Neural progenitor cell (in vitro differentiated cells): ENCODE data around the gene PAX5. TPM values are rescaled to one million over a fixed set of nuclear protein-coding genes. Genes with fewer than 3 reads are reported as not detected.

Source experiments
- DNase-seq: peaks from one replicate; pipeline ENCODE4 v3.0.0-alpha.2; 2016; ENCODE audit warnings: low spot score
- H2AFZ ChIP-seq: fragments of 200-600 bp; sonication (generic); replicated peaks from 2 replicates; pipeline ENCODE4 v1.6.1; 2016; ENCODE audit warnings: antibody characterized with exemption
- H3F3A ChIP-seq: fragments of 200-600 bp; sonication (generic); 2 replicates; pipeline ENCODE4 v1.6.1; 2016; ENCODE audit warnings: antibody characterized with exemption, low read depth
- H3K27ac ChIP-seq: fragments of 200-600 bp; sonication (generic); 2 replicates; pipeline ENCODE4 v1.5.1; 2016; ENCODE audit warnings: mild to moderate bottlenecking
- H3K27me3 ChIP-seq: fragments of 200-600 bp; sonication (generic); 2 replicates; pipeline ENCODE4 v1.6.1; 2016; ENCODE audit warnings: mild to moderate bottlenecking, moderate library complexity
- H3K36me3 ChIP-seq: fragments of 200-600 bp; sonication (generic); 2 replicates; pipeline ENCODE4 v1.5.1; 2016
- H3K4me1 ChIP-seq: fragments of 200-600 bp; sonication (generic); 2 replicates; pipeline ENCODE4 v1.6.1; 2016; ENCODE audit warnings: mixed run types
- H3K4me2 ChIP-seq: fragments of 200-600 bp; sonication (generic); 2 replicates; pipeline ENCODE4 v1.6.1; 2016
- H3K4me3 ChIP-seq: fragments of 200-600 bp; sonication (generic); 2 replicates; pipeline ENCODE4 v1.5.1; 2016
- H3K79me2 ChIP-seq: fragments of 200-600 bp; sonication (generic); 2 replicates; pipeline ENCODE4 v1.6.1; 2016; ENCODE audit warnings: low read depth
- H3K9ac ChIP-seq: fragments of 200-600 bp; sonication (generic); 2 replicates; pipeline ENCODE4 v1.6.1; 2016
- H3K9me3 ChIP-seq: fragments of 200-600 bp; sonication (generic); 2 replicates; pipeline ENCODE4 v1.5.1; 2016; ENCODE audit warnings: low read depth
- H4K20me1 ChIP-seq: fragments of 200-600 bp; sonication (generic); 2 replicates; pipeline ENCODE4 v1.6.1; 2016; ENCODE audit warnings: low read depth
- H3K27ac Mint-ChIP-seq: 3 replicates; pipeline ENCODE4 v1.8.0; 2021; ENCODE audit warnings: mixed read lengths
- H3K27me3 Mint-ChIP-seq: 2 replicates; pipeline ENCODE4 v1.8.0; 2022; ENCODE audit warnings: low read depth, mild to moderate bottlenecking, inconsistent platforms, moderate library complexity, mixed read lengths; ENCODE audit not compliant: insufficient read depth
- H3K36me3 Mint-ChIP-seq: 3 replicates; pipeline ENCODE4 v1.8.0; 2021; ENCODE audit warnings: mixed read lengths
- H3K4me1 Mint-ChIP-seq: 3 replicates; pipeline ENCODE4 v1.8.0; 2021; ENCODE audit warnings: mixed read lengths
- H3K4me3 Mint-ChIP-seq: 3 replicates; pipeline ENCODE4 v1.8.0; 2021; ENCODE audit warnings: mild to moderate bottlenecking, moderate library complexity, mixed read lengths
- H3K9me3 Mint-ChIP-seq: 3 replicates; pipeline ENCODE4 v1.8.0; 2020; ENCODE audit warnings: mixed read lengths
- CTCF ChIP-seq: fragments of 200-600 bp; sonication (generic); IDR thresholded peaks from 2 replicates; pipeline ENCODE4 v1.5.1; 2017; ENCODE audit warnings: antibody characterized with exemption, mild to moderate bottlenecking
- EZH2 ChIP-seq: fragments of 200-600 bp; sonication (generic); IDR thresholded peaks from 2 replicates; pipeline ENCODE4 v1.6.1; 2017; ENCODE audit warnings: antibody characterized with exemption, mild to moderate bottlenecking, moderate library complexity
- EZH2phosphoT487 ChIP-seq: fragments of 200-600 bp; sonication (generic); IDR thresholded peaks from 2 replicates; pipeline ENCODE4 v1.6.1; 2017; ENCODE audit warnings: antibody characterized with exemption
- total RNA-seq: library from RNA; depleted of rRNA; stranded (reverse); fragments of >200 nt; gene quantifications from 2 replicates; pipeline ENCODE4 v1.2.3, GENCODE V29; 2015; ENCODE audit warnings: low replicate concordance

Gene PAX5
- total RNA-seq, 1 donor from 2014 or later, result not detected

GRCh38 chr9:36939214-36939613 is 94.9 kb downstream of the PAX5 start:
- Histone ChIP-seq H3K27me3 (no peaks in the 10 kb centered on the region), H3K4me2 (no peak overlapping the region), H3K9ac (no peak overlapping the region), H3K4me3 (no peak overlapping the region), H3F3A (no peaks in the 10 kb centered on the region), H4K20me1 (no peaks in the 10 kb centered on the region), H3K4me1 (peaks cover 4% of the 10 kb centered on the region), H3K27ac (no peak overlapping the region), H2AFZ (no peak overlapping the region), H3K9me3 (no peaks in the 10 kb centered on the region), H3K79me2 (no peaks in the 10 kb centered on the region), H3K36me3 (no peaks in the 10 kb centered on the region)
- TF ChIP-seq EZH2phosphoT487, result no peak
- no peak for TF ChIP-seq EZH2
- no peak for TF ChIP-seq CTCF
- no peak overlapping the region for H3K4me3 Mint-ChIP-seq
- DNase-seq, result no peak
- peaks cover 7% of the 10 kb centered on the region for H3K27me3 Mint-ChIP-seq
- peaks cover 7% of the 10 kb centered on the region for H3K4me1 Mint-ChIP-seq
- H3K9me3 Mint-ChIP-seq, result no peaks in the 10 kb centered on the region
- H3K36me3 Mint-ChIP-seq, result no peaks in the 10 kb centered on the region
- H3K27ac Mint-ChIP-seq, result no peak overlapping the region

GRCh38 chr9:36938617-36939016 is 95.5 kb downstream of the PAX5 start:
- no peak overlapping the region for H2AFZ ChIP-seq
- Mint-ChIP-seq H3K36me3 (peaks cover 3% of the 10 kb centered on the region), H3K27ac (no peak overlapping the region), H3K27me3 (peaks cover 7% of the 10 kb centered on the region), H3K4me3 (no peak overlapping the region), H3K9me3 (no peaks in the 10 kb centered on the region), H3K4me1 (peaks cover 7% of the 10 kb centered on the region)
- H3K9ac ChIP-seq, result no peak overlapping the region
- H3K36me3 ChIP-seq, result no peaks in the 10 kb centered on the region
- TF ChIP-seq CTCF, result no peak
- no peak for TF ChIP-seq EZH2
- TF ChIP-seq EZH2phosphoT487, result no peak
- DNase-seq, result no peak
- H3K9me3 ChIP-seq, result no peaks in the 10 kb centered on the region
- H3K27ac ChIP-seq, result no peak overlapping the region
- H3K27me3 ChIP-seq, result no peaks in the 10 kb centered on the region
- no peaks in the 10 kb centered on the region for H3F3A ChIP-seq
- H3K4me2 ChIP-seq, result no peak overlapping the region
- H3K79me2 ChIP-seq, result no peaks in the 10 kb centered on the region
- H3K4me1 ChIP-seq, result peaks cover 4% of the 10 kb centered on the region
- no peaks in the 10 kb centered on the region for H4K20me1 ChIP-seq
- H3K4me3 ChIP-seq, result no peak overlapping the region

GRCh38 chr9:36937951-36938350 is 96.1 kb downstream of the PAX5 start:
- H3K36me3 ChIP-seq, result no peaks in the 10 kb centered on the region
- Mint-ChIP-seq H3K27ac (no peak overlapping the region), H3K27me3 (peaks cover 6% of the 10 kb centered on the region), H3K4me3 (no peak overlapping the region), H3K9me3 (peaks cover 2% of the 10 kb centered on the region), H3K36me3 (peaks cover 5% of the 10 kb centered on the region), H3K4me1 (peaks cover 7% of the 10 kb centered on the region)
- H3K9me3 ChIP-seq, result no peaks in the 10 kb centered on the region
- H3K27me3 ChIP-seq, result no peaks in the 10 kb centered on the region
- no peak overlapping the region for H2AFZ ChIP-seq
- no peak for TF ChIP-seq EZH2
- TF ChIP-seq EZH2phosphoT487, result no peak
- no peak for TF ChIP-seq CTCF
- no peaks in the 10 kb centered on the region for H3K79me2 ChIP-seq
- no peaks in the 10 kb centered on the region for H4K20me1 ChIP-seq
- H3K27ac ChIP-seq, result no peak overlapping the region
- no peak overlapping the region for H3K9ac ChIP-seq
- H3F3A ChIP-seq, result no peaks in the 10 kb centered on the region
- H3K4me3 ChIP-seq, result no peak overlapping the region
- no peak overlapping the region for H3K4me2 ChIP-seq
- no peak for DNase-seq
- peaks cover 4% of the 10 kb centered on the region for H3K4me1 ChIP-seq
